Motor neuron (in vitro differentiated cells): ENCODE results near the gene ADAM23. TPM values are rescaled to one million over a fixed set of nuclear protein-coding genes. Genes with fewer than 3 reads are reported as not detected.
A peak's percentile ranks its signal among the peaks of the same experiment; 100 is the strongest.

Experiments
- ATAC-seq, 8 experiments: fragments of 200-7000 bp; cut with Tn5 transposase; replicated peaks in 6 of 8; 2 replicates each; pipeline ENCODE4 v1.8.0; 2021; ENCODE audit warnings: mild to moderate bottlenecking in 8 of 8, moderate library complexity in 8 of 8
- H3K27ac ChIP-seq, 2 donors: fragments of 250-450 bp; sonication (Bioruptor Pico); 2 replicates each; pipeline ENCODE4 v1.9.0; 2021; ENCODE audit warnings: antibody characterized with exemption in 2 of 2, mild to moderate bottlenecking in 2 of 2, moderate library complexity in 1 of 2
- H3K4me1 ChIP-seq, 2 donors: fragments of 250-450 bp; sonication (Bioruptor Pico); replicated peaks in 1 of 2; 2 replicates each; pipeline ENCODE4 v1.6.1; 2021; ENCODE audit warnings: antibody characterized with exemption in 2 of 2, mild to moderate bottlenecking in 2 of 2, moderate library complexity in 1 of 2
- H3K4me3 ChIP-seq, 5 donors: fragments of 250-450 bp; sonication (Bioruptor Pico); 2 replicates each; pipeline ENCODE4 v1.9.0; 2021; ENCODE audit warnings: antibody characterized with exemption in 5 of 5, mild to moderate bottlenecking in 5 of 5, moderate library complexity in 4 of 5
- WGBS, 10 experiments: fragments of 450-650 bp; shearing (Covaris generic); methylation state at CpG; one replicate each; pipeline ENCODE4 v1.0.0; 2022; 5-methylcytosine and 5-hydroxymethylcytosine counted together
- in situ Hi-C, 9 experiments: fragments of 400-800 bp; cut with MboI; loops; one replicate each; pipeline ENCODE4 v1.15.0; 2021; ENCODE audit warnings: low sequenced_read_pairs in 9 of 9, low pct_unique_long_range_greater_than_20kb in 2 of 9; ENCODE audit not compliant: unreplicated experiment in 9 of 9
- total RNA-seq, 8 experiments: library from RNA; unstranded; fragments of 300-600 nt; gene quantifications; 2 replicates each; pipeline versions ENCODE4 v1.2.3 to v1.2.4, GENCODE V29; 2022

ADAM23 gene
- total RNA-seq, 8 experiments from 2014 or later: 3.2 to 44.4 (median 16.6) TPM

DNA sequence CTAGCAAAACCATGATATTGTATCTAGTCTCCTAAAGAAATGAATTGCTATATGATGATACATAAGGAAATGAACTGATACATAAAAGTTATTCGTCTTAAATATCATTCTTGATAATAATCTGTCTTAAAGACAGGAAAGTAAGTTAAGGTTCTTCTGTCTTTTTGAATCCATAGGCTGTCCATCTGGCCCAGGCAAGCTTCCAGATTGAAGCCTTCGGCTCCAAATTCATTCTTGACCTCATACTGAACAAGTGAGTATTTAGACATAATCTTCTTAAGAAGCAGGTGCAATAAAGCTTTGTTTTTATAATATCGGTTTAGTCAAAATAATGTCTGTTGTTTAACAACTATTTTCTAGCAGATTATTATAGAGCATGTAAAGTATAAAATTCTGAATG lies 37.7 kb downstream of the ADAM23 start:
- no peak for ATAC-seq
- Histone ChIP-seq H3K27ac (no peak overlapping the region), H3K4me3 (no peak overlapping the region), H3K4me1 (no peaks in the 10 kb centered on the region)
- in situ Hi-C loops: no loop called here
- 37 to 100% (median 79%) methylated on average over 1 to 3 of the region's 3 CpGs for WGBS, 10 experiments

DNA sequence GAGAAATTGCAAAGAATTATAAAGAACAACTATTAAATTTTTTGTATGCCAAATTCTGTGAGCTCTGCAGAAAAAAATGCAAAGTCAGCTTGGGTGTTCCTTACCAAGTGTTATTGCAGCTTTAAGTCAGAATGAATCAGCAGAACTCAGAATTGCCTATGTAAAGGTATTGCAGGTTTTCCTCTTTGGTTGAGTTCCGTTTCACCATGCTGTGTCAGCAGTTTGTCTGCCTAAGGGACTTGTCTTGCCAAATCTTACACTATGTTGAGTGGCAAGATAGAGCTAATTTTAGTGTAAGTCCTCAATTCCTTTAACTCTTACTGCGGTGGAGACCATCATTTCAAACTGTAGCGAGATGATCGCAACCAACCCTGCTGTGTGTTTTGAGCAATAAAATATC lies 38.8 kb downstream of the ADAM23 start:
- WGBS, 10 experiments: 86 to 100% (median 100%) methylated on average over 1 to 4 of the region's 4 CpGs; no CpG with 5 or more reads in 2 of the 10 experiments
- in situ Hi-C loops: no loop called here
- H3K4me1 ChIP-seq: no peaks in the 10 kb centered on the region
- ATAC-seq: peak in 2 of 8 experiments; percentile 36 to 61
- no peak overlapping the region for H3K4me3 ChIP-seq
- no peak overlapping the region for H3K27ac ChIP-seq

DNA sequence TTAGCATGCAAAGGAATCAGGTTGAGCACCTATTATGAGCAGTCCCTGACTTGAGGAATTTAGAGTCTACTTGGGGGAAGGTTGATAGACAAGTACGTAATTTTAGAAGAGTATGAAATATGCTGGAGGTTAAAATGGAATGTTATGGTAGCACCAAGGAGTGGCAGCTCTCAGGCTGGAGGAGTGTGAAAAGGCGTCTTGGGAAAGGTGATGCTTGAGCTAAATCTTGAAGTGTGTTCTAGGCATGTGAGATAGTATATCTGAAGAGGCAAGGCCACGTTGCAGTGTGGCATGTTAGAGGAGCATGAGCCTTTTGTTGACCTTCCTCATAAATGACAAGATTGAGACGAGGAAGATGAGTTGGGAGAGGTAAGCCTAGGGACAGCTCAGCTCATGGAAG lies 39.3 kb downstream of the ADAM23 start:
- ATAC-seq: no peak
- no peak overlapping the region for H3K27ac ChIP-seq
- H3K4me1 ChIP-seq: no peaks in the 10 kb centered on the region
- in situ Hi-C loops: no loop called here
- no peak overlapping the region for H3K4me3 ChIP-seq
- 64 to 100% (median 94%) methylated on average over 1 to 4 of the region's 4 CpGs; no CpG with 5 or more reads in 1 of the 10 experiments for WGBS, 10 experiments

DNA sequence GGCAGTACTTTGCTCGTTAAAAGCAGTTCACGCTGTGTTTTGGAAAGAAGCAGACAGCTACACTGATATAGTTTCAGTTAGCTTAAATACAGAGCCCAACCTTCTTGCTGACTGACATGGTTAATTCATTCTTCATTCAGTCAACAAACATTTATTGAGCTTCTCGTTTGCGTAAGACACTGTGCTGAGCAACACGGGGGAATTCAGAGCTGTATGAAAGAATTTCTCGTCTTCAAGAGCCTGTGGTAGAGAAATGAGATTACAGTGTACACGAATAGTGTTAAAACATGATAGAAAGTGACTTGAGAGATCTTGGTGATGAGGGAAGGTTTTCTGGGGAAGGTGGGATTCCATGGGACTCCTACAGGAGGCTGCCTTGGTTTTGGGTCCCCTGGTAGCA lies 44.7 kb downstream of the ADAM23 start:
- no peaks in the 10 kb centered on the region for H3K4me1 ChIP-seq
- 69 to 97% (median 91%) methylated on average over 1 to 7 of the region's 7 CpGs; no CpG with 5 or more reads in 1 of the 10 experiments for WGBS, 10 experiments
- H3K27ac ChIP-seq: no peak overlapping the region
- in situ Hi-C loops: no loop called here
- peak in 1 of 8 experiments; percentile 91 for ATAC-seq
- no peak overlapping the region for H3K4me3 ChIP-seq

DNA sequence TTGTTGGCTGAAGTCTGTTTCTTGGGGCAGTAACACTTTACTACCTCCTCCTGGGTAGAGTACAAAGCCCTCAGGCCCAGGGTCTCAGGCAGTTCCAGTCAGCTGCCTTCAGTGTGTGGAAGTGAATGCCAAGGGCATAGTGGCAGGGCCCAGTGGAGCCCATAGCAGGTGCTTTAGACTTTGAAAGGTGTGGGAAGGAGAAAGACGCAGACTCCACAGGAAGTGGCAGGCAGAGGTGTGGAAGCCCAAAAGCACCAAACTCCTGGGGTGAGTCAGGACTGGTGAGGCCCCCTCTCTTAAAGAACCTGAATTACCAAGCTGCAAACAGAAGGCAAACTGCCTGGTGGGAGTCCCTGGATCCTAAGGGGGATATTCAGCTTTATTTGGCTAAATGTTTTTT lies 45.3 kb downstream of the ADAM23 start:
- WGBS, 10 experiments: 100% methylated on average over 1 of the region's 1 CpG; no CpG with 5 or more reads in 9 of the 10 experiments
- in situ Hi-C loops: no loop called here
- H3K27ac ChIP-seq: no peak overlapping the region
- no peaks in the 10 kb centered on the region for H3K4me1 ChIP-seq
- no peak for ATAC-seq
- H3K4me3 ChIP-seq: no peak overlapping the region

DNA sequence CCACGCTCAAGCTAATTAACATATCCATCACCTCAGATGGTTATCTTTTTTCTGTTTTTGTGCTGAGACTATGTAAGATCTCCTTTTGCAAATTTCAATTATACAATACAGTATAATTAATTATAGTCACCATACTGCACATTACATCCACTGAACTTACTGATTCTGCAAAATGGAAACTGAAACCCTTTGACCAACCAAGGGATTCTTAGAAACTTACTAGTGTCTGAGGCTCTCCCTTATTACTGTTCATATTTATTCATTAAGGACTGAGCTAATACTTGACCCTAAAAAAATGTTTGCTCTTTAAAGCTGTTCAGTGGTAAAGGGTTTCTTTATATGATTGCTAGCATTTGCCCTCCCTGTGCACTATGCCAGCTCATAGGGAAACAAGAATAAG lies 50.7 kb downstream of the ADAM23 start:
- no peak overlapping the region for H3K4me3 ChIP-seq
- H3K27ac ChIP-seq: no peak overlapping the region
- in situ Hi-C loops: no loop called here
- WGBS, 10 experiments: 13 to 100% (median 85%) methylated on average over 1 of the region's 1 CpG; no CpG with 5 or more reads in 2 of the 10 experiments
- ATAC-seq: no peak
- H3K4me1 ChIP-seq: no peaks in the 10 kb centered on the region

DNA sequence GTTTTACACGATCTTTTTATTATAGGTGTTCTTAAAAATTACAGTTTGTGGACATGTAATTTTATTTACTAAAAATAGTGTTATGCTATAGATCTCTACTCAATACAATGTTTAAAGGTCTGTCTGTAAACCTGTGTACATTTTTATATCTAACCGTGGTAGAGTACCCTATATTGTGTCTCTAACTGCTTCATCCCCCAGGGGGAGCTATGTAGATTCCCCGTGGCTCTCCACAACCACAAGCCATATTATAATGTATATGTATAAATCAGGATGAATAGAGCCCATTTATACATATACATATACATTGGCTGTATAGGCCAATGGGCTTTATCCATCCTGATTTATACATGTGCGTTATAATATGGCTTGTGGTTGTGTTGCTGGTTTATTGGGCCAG lies 59.4 kb downstream of the ADAM23 start:
- no peak overlapping the region for H3K4me3 ChIP-seq
- peak in 1 of 8 experiments; percentile 38 for ATAC-seq
- H3K4me1 ChIP-seq: no peaks in the 10 kb centered on the region
- in situ Hi-C loops: no loop called here
- 58 to 100% (median 90%) methylated on average over 1 to 4 of the region's 4 CpGs; no CpG with 5 or more reads in 1 of the 10 experiments for WGBS, 10 experiments
- H3K27ac ChIP-seq: no peak overlapping the region

DNA sequence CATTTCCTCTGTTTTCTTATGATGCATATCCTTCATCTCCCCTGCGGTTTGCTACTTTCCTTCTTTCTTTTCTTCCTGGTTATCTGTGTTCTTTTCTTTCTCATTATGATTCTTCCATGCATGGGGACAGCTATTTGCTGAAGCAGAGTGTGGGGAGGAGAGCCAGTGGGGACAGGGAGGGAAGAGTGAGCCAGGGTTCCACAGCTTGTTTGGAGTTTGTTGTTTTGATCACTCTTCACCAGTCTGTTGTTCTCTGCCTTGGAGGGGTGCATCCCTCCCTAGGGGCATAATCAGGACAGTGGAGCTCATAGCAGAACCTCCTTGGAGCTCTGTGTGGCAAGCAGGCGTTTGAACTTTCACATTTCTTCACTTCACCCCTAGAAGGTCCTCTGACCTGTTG lies 68.0 kb downstream of the ADAM23 start:
- in situ Hi-C loops: no loop called here
- WGBS, 10 experiments: 31 to 83% (median 61%) methylated on average over 1 to 2 of the region's 2 CpGs
- H3K27ac ChIP-seq: no peak overlapping the region
- H3K4me3 ChIP-seq: no peak overlapping the region
- no peak for ATAC-seq
- H3K4me1 ChIP-seq: no peaks in the 10 kb centered on the region

DNA sequence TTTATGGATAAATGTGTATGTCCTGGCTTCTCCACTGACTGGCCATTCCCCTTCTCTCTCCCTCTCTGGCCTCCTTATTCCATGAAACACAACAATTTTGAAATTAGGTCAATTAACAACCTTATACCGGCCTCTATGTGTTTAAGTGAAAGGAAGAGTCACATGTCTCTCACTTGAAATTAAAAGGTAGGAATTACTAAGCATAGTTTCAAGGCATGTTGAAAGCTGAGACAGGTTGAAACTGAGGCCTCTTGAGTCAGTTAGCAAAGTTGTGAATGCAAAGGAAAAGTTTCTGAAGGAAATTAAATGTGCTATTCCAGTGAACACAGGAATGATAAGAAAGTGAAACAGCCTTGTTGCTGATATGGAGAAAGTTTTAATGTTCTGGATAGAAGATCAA lies 69.7 kb downstream of the ADAM23 start:
- ATAC-seq: no peak
- H3K4me3 ChIP-seq: no peak overlapping the region
- no peak overlapping the region for H3K27ac ChIP-seq
- no peaks in the 10 kb centered on the region for H3K4me1 ChIP-seq
- WGBS, 10 experiments: 14 to 100% (median 85%) methylated on average over 1 of the region's 1 CpG; no CpG with 5 or more reads in 2 of the 10 experiments
- in situ Hi-C loops: no loop called here

DNA sequence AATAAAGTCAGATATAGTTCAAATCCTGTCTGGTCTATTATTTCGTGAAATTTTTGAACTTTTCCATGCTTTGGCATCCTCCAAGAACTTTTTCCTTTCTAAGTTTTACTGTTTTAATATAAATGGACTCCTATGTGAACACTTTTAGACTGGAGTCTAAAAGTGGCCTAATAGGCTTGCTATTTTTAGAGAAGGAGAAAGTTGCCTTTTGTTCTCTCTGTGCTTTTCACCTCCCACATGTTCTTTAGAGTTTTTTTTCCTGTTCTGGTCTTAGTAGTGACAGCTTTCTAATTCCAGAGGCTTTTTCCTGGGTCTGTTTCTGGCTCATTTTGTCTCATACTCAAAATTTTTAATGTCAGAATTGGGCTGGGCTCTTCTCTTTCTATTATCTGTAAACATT lies 72.2 kb downstream of the ADAM23 start:
- WGBS, 10 experiments: 38 to 100% (median 69%) methylated on average over 1 of the region's 1 CpG; no CpG with 5 or more reads in 1 of the 10 experiments
- in situ Hi-C loops: no loop called here
- Histone ChIP-seq H3K27ac (no peak overlapping the region), H3K4me3 (no peak overlapping the region), H3K4me1 (no peaks in the 10 kb centered on the region)
- no peak for ATAC-seq

DNA sequence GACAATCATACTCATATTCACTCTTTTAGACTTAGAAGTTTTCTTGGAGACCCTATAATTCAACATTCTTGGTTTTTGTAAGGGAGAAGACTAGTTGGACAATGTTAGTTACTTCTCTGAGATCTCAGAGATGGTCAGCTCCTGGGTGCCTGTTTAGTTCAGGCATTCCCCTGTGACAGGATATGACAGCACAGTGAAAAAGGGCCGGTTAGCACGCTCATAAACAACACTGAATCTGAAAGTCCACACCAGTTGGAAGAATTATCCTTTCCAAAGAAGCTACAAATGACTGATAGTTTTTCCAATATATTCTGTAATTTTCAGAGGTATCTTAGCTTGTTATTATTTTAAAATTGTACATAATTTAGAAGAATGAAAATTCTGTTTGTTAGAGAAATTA lies 75.7 kb downstream of the ADAM23 start:
- ATAC-seq: no peak
- Histone ChIP-seq H3K4me1 (no peaks in the 10 kb centered on the region), H3K27ac (no peak overlapping the region), H3K4me3 (no peak overlapping the region)
- in situ Hi-C loops: no loop called here
- 79 to 100% (median 100%) methylated on average over 1 to 2 of the region's 2 CpGs; no CpG with 5 or more reads in 2 of the 10 experiments for WGBS, 10 experiments

DNA sequence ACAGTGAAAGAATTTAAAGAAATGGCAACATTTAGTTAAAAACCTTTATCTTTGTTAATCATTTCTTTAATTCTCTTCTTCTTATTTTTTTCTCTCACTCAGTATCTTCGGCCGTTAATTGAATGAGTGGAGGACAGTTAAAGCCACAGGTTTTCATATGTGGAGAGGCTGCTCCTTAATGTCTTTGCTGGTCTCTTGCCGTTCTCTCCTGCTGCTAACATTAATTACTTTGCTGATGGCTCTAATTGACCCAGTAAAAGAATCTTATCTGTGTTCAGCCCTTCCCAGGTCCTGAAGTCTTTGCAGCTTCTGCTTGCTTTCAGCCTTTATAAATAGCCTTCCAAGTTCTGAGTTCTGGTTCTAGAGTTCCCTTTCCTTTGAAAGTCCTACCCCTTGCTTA lies 77.1 kb downstream of the ADAM23 start:
- 67 to 100% (median 85%) methylated on average over 1 to 3 of the region's 3 CpGs for WGBS, 10 experiments
- in situ Hi-C loops: no loop called here
- no peak overlapping the region for H3K4me3 ChIP-seq
- no peak overlapping the region for H3K27ac ChIP-seq
- no peak for ATAC-seq
- no peaks in the 10 kb centered on the region for H3K4me1 ChIP-seq

DNA sequence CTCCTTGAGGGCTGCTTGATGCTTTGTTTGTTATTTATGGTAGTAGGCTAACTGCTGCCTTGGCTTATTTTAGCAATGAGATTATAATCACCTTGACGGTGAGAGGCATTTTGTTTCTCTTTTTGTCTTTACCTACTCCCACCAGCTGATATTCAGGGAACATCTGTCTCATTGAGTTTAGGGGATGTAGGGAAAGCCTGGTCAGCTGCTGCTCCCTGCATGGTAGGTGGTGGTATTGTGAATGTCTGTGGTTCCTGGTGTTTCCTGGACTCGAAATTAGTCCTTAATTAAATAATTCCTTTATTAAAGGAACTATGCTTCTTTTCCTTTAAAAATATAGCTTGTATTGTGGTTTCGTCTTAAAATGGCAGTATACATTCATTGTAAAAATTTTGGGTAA lies 77.8 kb downstream of the ADAM23 start:
- no peak for ATAC-seq

DNA sequence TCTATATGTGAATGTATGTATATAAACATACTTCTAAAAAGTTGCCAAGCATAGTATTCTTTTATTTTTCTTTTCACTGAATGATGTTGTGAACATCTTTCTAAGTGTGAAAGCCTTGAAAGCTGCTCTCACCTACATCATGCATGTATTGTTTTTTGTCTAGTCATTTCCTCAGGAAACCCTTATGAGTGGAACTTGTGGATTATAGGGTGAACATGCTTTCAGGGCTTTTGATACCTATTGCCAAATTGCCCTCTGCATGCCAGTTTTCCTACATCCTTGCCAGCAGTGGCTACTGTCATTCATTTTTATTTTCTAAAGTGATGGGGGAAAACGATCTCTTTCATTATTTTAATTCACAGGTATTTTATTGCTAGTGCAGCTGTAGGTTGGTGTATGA lies 78.3 kb downstream of the ADAM23 start:
- WGBS, 10 experiments: 0 to 100% (median 83%) methylated on average over 1 of the region's 1 CpG; no CpG with 5 or more reads in 1 of the 10 experiments
- H3K4me1 ChIP-seq: no peaks in the 10 kb centered on the region
- ATAC-seq: peak in 1 of 8 experiments; percentile 47
- H3K27ac ChIP-seq: no peak overlapping the region
- in situ Hi-C loops: no loop called here
- no peak overlapping the region for H3K4me3 ChIP-seq

More for the DNA sequence above, 77.8 kb downstream of the ADAM23 start:
- in situ Hi-C loops: no loop called here
- H3K4me1 ChIP-seq: no peaks in the 10 kb centered on the region
- 46 to 100% (median 70%) methylated on average over 1 to 3 of the region's 3 CpGs for WGBS, 10 experiments
- no peak overlapping the region for H3K4me3 ChIP-seq
- no peak overlapping the region for H3K27ac ChIP-seq
